Thyroid gland (tissue), 4 donors: ENCODE data around the gene MAP3K6. TPM values are rescaled to one million over a fixed set of nuclear protein-coding genes. Genes with fewer than 3 reads are reported as not detected.

Source experiments
- DNase-seq, 2 donors: peaks; one replicate each; pipeline ENCODE4 v3.0.0-alpha.2; 2019
- H3K27ac ChIP-seq, 3 donors: fragments of 200-600 bp; sonication (generic); 1 replicate in 2 of 3; 2 replicates in 1 of 3; pipeline ENCODE4 v1.5.1; 2016 to 2019; ENCODE audit warnings: mild to moderate bottlenecking in 1 of 3, moderate library complexity in 1 of 3
- H3K27me3 ChIP-seq: fragments of 200-600 bp; sonication (generic); one replicate; pipeline ENCODE4 v1.5.1; 2019
- H3K36me3 ChIP-seq, 2 donors: fragments of 200-600 bp; sonication (generic); one replicate each; pipeline ENCODE4 v1.5.1; 2016 to 2019
- H3K4me1 ChIP-seq, 2 donors: fragments of 200-600 bp; sonication (generic); one replicate each; pipeline ENCODE4 v1.5.1; 2017 to 2019
- H3K4me3 ChIP-seq, 3 donors: fragments of 200-600 bp; sonication (generic); replicated peaks in 1 of 3; 1 replicate in 2 of 3; 2 replicates in 1 of 3; pipeline ENCODE4 v1.5.1; 2016; ENCODE audit warnings: mild to moderate bottlenecking in 1 of 3
- H3K9me3 ChIP-seq: fragments of 200-600 bp; sonication (generic); one replicate; pipeline ENCODE4 v1.5.1; 2017
- POLR2A ChIP-seq, 2 donors: fragments of 450-650 bp; IDR thresholded peaks; one replicate each; pipeline ENCODE4 v1.6.1; 2017; ENCODE audit warnings: antibody characterized with exemption in 2 of 2, mild to moderate bottlenecking in 2 of 2, moderate library complexity in 1 of 2
- WGBS, 2 donors: methylation state at CpG; one replicate each; pipeline ENCODE4 v1.1.5; 2017; 5-methylcytosine and 5-hydroxymethylcytosine counted together
- intact Hi-C: fragments of 100-400 bp; cut with DNase I; formaldehyde crosslinking; loops from one replicate; pipeline ENCODE4 v1.15.1; 2023
- total RNA-seq, 4 donors: library from RNA; depleted of rRNA; stranded (reverse); fragments of >200 nt; gene quantifications; one replicate each; pipeline ENCODE4 v1.2.3, GENCODE V29; 2016
- TF ChIP-seq, protein P1 (sequence below), 6 experiments: fragments of 200-600 bp in 3 of 6; fragments of 450-650 bp in 3 of 6; sonication (generic) in 3 of 6; IDR thresholded peaks; one replicate each; pipeline ENCODE4 v1.5.1; 2016 to 2019; ENCODE audit warnings: antibody characterized with exemption in 6 of 6, mild to moderate bottlenecking in 2 of 6, inconsistent platforms in 1 of 6, moderate library complexity in 1 of 6

The MAP3K6 gene, protein sequence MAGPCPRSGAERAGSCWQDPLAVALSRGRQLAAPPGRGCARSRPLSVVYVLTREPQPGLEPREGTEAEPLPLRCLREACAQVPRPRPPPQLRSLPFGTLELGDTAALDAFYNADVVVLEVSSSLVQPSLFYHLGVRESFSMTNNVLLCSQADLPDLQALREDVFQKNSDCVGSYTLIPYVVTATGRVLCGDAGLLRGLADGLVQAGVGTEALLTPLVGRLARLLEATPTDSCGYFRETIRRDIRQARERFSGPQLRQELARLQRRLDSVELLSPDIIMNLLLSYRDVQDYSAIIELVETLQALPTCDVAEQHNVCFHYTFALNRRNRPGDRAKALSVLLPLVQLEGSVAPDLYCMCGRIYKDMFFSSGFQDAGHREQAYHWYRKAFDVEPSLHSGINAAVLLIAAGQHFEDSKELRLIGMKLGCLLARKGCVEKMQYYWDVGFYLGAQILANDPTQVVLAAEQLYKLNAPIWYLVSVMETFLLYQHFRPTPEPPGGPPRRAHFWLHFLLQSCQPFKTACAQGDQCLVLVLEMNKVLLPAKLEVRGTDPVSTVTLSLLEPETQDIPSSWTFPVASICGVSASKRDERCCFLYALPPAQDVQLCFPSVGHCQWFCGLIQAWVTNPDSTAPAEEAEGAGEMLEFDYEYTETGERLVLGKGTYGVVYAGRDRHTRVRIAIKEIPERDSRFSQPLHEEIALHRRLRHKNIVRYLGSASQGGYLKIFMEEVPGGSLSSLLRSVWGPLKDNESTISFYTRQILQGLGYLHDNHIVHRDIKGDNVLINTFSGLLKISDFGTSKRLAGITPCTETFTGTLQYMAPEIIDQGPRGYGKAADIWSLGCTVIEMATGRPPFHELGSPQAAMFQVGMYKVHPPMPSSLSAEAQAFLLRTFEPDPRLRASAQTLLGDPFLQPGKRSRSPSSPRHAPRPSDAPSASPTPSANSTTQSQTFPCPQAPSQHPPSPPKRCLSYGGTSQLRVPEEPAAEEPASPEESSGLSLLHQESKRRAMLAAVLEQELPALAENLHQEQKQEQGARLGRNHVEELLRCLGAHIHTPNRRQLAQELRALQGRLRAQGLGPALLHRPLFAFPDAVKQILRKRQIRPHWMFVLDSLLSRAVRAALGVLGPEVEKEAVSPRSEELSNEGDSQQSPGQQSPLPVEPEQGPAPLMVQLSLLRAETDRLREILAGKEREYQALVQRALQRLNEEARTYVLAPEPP (N-terminal part only)
- 10 to 100 TPM; 17.6 to 62.9 (median 32.3) TPM for total RNA-seq

DNA sequence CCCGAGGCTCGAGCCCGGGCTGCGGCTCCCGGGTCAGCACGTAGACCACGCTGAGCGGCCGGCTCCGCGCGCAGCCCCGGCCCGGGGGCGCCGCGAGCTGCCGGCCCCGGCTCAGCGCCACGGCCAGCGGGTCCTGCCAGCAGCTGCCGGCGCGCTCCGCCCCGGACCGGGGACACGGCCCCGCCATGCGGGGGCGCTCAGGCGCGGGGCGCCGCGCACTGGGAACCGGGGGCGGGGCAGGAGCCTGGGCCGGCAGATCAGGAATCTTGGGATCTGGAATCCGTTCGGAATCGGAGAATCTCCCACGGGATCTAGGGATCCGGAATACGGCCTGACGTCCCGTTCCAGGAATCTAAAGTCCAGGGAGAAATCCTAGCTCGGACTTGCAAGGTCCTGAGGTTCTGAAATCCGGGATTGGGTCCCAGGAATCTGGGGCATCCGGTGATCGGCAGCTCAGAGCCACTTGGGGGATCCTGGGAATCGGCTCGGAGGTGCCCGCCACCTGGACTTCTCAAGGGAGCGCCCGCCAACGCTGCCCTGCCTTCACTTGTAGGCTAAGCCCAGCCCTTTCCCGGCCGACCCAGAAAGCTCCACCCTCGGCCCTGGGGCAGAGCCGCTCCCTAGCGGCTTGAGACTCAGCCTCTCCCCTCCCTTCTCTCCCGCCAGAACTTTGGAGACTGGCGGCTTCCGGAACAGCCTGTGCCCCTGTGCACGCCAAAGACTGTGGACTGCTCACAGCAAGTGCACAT, at the start of gene MAP3K6:
TSS of gene MAP3K6 (minus strand) at position 551 of the 749 bp plus-strand sequence. CDS start at position 187, 364 bp downstream.
- intact Hi-C loops, result no loop called here
- WGBS, 2 donors, result 1% methylated on average over 24 to 31 of the region's 67 CpGs

DNA sequence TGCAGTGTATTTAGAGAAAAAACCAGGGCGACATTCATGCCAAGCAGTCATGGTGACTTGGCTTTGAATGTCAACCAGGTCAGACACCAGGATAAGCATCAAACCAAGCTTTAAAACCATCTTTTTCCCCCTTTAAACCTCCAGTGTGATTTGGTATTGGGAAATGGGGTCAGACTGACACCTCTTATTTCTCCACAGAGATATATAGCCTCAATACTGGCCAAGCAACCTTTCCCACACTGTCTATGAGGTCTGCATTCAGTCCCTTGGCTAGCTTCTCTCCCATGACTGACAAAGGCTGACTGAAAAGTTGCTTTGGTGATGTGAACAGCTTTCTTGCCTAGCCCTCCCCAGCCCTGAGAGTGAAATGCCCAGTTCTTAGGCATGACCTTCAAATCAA, 47.3 kb upstream of the MAP3K6 start:
- TF ChIP-seq POLR2A (IDR thresholded peaks at IDR 0.05), result no peak
- TF ChIP-seq, protein P1, sequence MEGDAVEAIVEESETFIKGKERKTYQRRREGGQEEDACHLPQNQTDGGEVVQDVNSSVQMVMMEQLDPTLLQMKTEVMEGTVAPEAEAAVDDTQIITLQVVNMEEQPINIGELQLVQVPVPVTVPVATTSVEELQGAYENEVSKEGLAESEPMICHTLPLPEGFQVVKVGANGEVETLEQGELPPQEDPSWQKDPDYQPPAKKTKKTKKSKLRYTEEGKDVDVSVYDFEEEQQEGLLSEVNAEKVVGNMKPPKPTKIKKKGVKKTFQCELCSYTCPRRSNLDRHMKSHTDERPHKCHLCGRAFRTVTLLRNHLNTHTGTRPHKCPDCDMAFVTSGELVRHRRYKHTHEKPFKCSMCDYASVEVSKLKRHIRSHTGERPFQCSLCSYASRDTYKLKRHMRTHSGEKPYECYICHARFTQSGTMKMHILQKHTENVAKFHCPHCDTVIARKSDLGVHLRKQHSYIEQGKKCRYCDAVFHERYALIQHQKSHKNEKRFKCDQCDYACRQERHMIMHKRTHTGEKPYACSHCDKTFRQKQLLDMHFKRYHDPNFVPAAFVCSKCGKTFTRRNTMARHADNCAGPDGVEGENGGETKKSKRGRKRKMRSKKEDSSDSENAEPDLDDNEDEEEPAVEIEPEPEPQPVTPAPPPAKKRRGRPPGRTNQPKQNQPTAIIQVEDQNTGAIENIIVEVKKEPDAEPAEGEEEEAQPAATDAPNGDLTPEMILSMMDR (IDR thresholded peaks at IDR 0.05), result no peak
- no peaks in the 10 kb centered on the region for H3K9me3 ChIP-seq
- intact Hi-C loops, result no loop called here
- no peak for DNase-seq
- no peak overlapping the region for H3K4me3 ChIP-seq
- 59 to 86% methylated on average over 1 of the region's 1 CpG for WGBS, 2 donors
- H3K27me3 ChIP-seq, result no peaks in the 10 kb centered on the region
- peak overlapping the region; percentile 28 to 85 (median 68) for H3K27ac ChIP-seq
- H3K4me1 ChIP-seq, result peaks cover 60 to 62% of the 10 kb centered on the region in 2 donors
- H3K36me3 ChIP-seq, result peaks cover 44 to 59% of the 10 kb centered on the region in 2 donors

More for the DNA sequence above, at the start of gene MAP3K6:
- H3K36me3 ChIP-seq, result peaks cover 10 to 26% of the 10 kb centered on the region in 2 donors
- peak within 1 kb of the TSS; percentile 92 to 95 (median 94) for H3K27ac ChIP-seq
- DNase-seq, result peak; percentile 93 to 95
- TF ChIP-seq, protein P1 (IDR thresholded peaks at IDR 0.05), result peak in 3 of 6 experiments; percentile 25 to 43 (median 37)
- TF ChIP-seq POLR2A (IDR thresholded peaks at IDR 0.05), result peak in 1 of 2 donors; percentile 79
- no peaks in the 10 kb centered on the region for H3K27me3 ChIP-seq
- no peaks in the 10 kb centered on the region for H3K9me3 ChIP-seq
- H3K4me3 ChIP-seq, result peak within 1 kb of the TSS; percentile 48 to 63 (median 51)
- H3K4me1 ChIP-seq, result peaks cover 5 to 20% of the 10 kb centered on the region in 2 donors

DNA sequence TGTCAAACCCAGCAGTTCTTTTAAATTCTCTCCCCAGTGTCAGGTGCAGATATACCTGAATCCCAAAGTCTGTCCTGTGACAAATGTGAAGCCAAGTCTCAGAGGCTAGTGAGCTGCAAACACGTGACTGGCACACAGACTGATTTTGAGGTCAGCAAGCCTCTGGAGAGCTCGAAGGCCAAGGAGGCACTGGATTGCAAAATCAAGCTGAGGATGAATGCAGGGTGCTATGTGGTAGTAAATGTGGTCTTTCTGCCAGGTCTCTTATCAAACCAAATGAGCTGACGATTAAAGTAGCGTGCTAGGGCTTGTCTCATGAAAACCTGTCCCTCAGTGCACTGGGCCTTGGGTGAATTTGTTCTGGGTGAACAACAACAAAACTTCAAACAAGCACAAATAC, 46.2 kb upstream of the MAP3K6 start:
- Histone ChIP-seq H3K27ac (peak overlapping the region; percentile 28 to 85 (median 68)), H3K4me1 (peaks cover 51% of the 10 kb centered on the region in 2 donors), H3K9me3 (no peaks in the 10 kb centered on the region), H3K36me3 (peaks cover 46 to 69% of the 10 kb centered on the region in 2 donors), H3K4me3 (no peak overlapping the region), H3K27me3 (no peaks in the 10 kb centered on the region)
- WGBS, 2 donors, result 31 to 48% methylated on average over 4 of the region's 4 CpGs
- intact Hi-C loops, result no loop called here
- peak; percentile 70 to 77 for DNase-seq
- TF ChIP-seq POLR2A (IDR thresholded peaks at IDR 0.05), result no peak
- TF ChIP-seq, protein P1 (IDR thresholded peaks at IDR 0.05), result no peak

DNA sequence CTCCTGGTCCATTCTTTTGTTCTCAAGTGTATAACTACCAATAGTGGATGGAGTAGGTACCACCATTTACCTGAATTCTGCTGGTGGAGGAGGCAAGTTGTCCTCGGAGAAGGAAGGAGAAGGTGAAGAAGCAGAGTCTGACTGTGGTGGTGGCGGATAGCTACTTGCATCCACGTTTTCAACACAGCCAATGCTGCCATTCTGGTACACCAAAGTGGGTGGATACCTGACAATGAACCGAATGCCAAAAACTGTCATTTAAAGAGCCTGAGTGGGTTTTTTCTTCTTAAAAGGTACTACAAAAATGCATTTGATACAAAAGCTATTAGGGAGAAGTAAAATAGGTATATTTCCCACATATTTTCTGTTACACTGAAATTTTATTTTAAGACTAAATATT, 45.7 kb upstream of the MAP3K6 start:
- Histone ChIP-seq H3K4me3 (no peak overlapping the region), H3K4me1 (peaks cover 46% of the 10 kb centered on the region in 2 donors), H3K9me3 (no peaks in the 10 kb centered on the region), H3K36me3 (peaks cover 51 to 70% of the 10 kb centered on the region in 2 donors), H3K27me3 (no peaks in the 10 kb centered on the region), H3K27ac (peak overlapping the region in 2 of 3 donors; percentile 68 to 85)
- intact Hi-C loops, result no loop called here
- WGBS, 2 donors, result 91 to 92% methylated on average over 4 of the region's 4 CpGs
- TF ChIP-seq, protein P1 (IDR thresholded peaks at IDR 0.05), result no peak
- TF ChIP-seq POLR2A (IDR thresholded peaks at IDR 0.05), result no peak
- DNase-seq, result no peak
